HEK293 (cell line): ENCODE results near the gene POTEH.
"Not testable (repeated sequence)": the region's sequence is repeated elsewhere in the genome, so short reads cannot be mapped to it uniquely, and the experiment has no call there.

Experiments
- RBAK ChIP-seq: fragments of 450-650 bp; formaldehyde crosslinking; IDR thresholded peaks from 2 replicates; pipeline ENCODE4 v1.5.1; 2016; ENCODE audit warnings: missing biosample characterization, missing genetic modification characterization
- TRIM28 ChIP-seq: IDR thresholded peaks from 2 replicates; pipeline ENCODE4 v1.6.1; 2011; ENCODE audit warnings: low read length, control low read depth, borderline replicate concordance
- ZBTB21 ChIP-seq: fragments of 450-650 bp; formaldehyde crosslinking; IDR thresholded peaks from 2 replicates; pipeline ENCODE4 v1.5.1; 2017; ENCODE audit warnings: missing biosample characterization, missing genetic modification characterization
- ZFHX2 ChIP-seq: fragments of 450-650 bp; formaldehyde crosslinking; conservative IDR thresholded peaks from 2 replicates; pipeline ENCODE4 v1.5.1; 2016; ENCODE audit warnings: missing biosample characterization, missing genetic modification characterization
- ZNF2 ChIP-seq: fragments of 450-650 bp; formaldehyde crosslinking; IDR thresholded peaks from 2 replicates; pipeline ENCODE4 v1.5.1; 2016; ENCODE audit warnings: missing biosample characterization, missing genetic modification characterization
- ZNF324 ChIP-seq: fragments of 450-650 bp; formaldehyde crosslinking; IDR thresholded peaks from 2 replicates; pipeline ENCODE4 v1.5.1; 2016; ENCODE audit warnings: missing biosample characterization, missing genetic modification characterization
- TF ChIP-seq, protein P1 (sequence below): sonication (generic); formaldehyde crosslinking; IDR thresholded peaks from 2 replicates; pipeline ENCODE4 v1.8.1; 2022; ENCODE audit warnings: mild to moderate bottlenecking, moderate library complexity, missing genetic modification reagents
- TF ChIP-seq, protein P2 (sequence below): fragments of 450-650 bp; formaldehyde crosslinking; IDR thresholded peaks from 2 replicates; pipeline ENCODE4 v1.5.1; 2016; ENCODE audit warnings: missing biosample characterization, missing genetic modification characterization
- TF ChIP-seq, protein P3 (sequence below): fragments of 450-650 bp; formaldehyde crosslinking; IDR thresholded peaks from 2 replicates; pipeline ENCODE4 v1.5.1; 2017; ENCODE audit warnings: missing biosample characterization, missing genetic modification characterization

DNA sequence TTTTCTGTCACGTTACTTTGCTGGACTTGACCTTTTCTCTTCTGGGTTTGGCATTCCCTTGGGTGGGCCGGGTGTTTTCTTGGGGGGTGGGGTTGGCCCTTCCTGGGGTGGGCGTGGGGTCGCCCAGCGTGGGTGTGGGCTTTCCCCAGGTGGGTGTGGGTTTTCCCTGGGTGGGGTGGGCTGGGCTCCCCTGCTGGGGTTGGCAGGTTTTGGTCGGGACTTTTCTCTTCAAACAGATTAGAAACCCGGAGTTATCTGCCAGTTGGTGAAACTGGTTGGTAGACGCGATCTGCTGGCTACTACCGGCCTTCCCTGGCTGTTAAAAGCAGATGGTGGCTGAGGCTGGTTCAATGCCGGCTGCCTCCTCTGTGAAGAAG, at the start of gene POTEH:
- TF ChIP-seq RBAK; ZNF2; ZFHX2 (tag by site-specific recombination); ZBTB21; ZNF324 (tag by site-specific recombination); TRIM28: not testable (repeated sequence)
- TF ChIP-seq, protein P1, sequence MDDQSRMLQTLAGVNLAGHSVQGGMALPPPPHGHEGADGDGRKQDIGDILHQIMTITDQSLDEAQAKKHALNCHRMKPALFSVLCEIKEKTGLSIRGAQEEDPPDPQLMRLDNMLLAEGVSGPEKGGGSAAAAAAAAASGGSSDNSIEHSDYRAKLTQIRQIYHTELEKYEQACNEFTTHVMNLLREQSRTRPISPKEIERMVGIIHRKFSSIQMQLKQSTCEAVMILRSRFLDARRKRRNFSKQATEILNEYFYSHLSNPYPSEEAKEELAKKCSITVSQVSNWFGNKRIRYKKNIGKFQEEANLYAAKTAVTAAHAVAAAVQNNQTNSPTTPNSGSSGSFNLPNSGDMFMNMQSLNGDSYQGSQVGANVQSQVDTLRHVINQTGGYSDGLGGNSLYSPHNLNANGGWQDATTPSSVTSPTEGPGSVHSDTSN (CRISPR knock-in tag) = not testable (repeated sequence)
- TF ChIP-seq, protein P2, sequence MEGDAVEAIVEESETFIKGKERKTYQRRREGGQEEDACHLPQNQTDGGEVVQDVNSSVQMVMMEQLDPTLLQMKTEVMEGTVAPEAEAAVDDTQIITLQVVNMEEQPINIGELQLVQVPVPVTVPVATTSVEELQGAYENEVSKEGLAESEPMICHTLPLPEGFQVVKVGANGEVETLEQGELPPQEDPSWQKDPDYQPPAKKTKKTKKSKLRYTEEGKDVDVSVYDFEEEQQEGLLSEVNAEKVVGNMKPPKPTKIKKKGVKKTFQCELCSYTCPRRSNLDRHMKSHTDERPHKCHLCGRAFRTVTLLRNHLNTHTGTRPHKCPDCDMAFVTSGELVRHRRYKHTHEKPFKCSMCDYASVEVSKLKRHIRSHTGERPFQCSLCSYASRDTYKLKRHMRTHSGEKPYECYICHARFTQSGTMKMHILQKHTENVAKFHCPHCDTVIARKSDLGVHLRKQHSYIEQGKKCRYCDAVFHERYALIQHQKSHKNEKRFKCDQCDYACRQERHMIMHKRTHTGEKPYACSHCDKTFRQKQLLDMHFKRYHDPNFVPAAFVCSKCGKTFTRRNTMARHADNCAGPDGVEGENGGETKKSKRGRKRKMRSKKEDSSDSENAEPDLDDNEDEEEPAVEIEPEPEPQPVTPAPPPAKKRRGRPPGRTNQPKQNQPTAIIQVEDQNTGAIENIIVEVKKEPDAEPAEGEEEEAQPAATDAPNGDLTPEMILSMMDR (tag by site-specific recombination) = not testable (repeated sequence)
- TF ChIP-seq, protein P3, sequence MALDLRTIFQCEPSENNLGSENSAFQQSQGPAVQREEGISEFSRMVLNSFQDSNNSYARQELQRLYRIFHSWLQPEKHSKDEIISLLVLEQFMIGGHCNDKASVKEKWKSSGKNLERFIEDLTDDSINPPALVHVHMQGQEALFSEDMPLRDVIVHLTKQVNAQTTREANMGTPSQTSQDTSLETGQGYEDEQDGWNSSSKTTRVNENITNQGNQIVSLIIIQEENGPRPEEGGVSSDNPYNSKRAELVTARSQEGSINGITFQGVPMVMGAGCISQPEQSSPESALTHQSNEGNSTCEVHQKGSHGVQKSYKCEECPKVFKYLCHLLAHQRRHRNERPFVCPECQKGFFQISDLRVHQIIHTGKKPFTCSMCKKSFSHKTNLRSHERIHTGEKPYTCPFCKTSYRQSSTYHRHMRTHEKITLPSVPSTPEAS = not testable (repeated sequence)
